HG03520 (cell line): ENCODE results near the gene GFAP.
"Not testable (repeated sequence)": the region's sequence is repeated elsewhere in the genome, so short reads cannot be mapped to it uniquely, and the experiment has no call there.

ENCODE experiments used
- ATAC-seq: cut with Tn5 transposase; IDR thresholded peaks from one replicate; pipeline ENCODE4 v1.9.1; 2021; ENCODE audit warnings: mild to moderate bottlenecking, moderate library complexity; ENCODE audit not compliant: unreplicated experiment

GFAP gene

GRCh38 chr17:44915321-44915726 is at the start of gene GFAP:
TSS of gene GFAP (minus strand) at chr17:44915500. CDS start at chr17:44915486, 14 bp downstream.
- no peak for ATAC-seq

- ATAC-seq, result no peak
These were observed 46.6 kb upstream of the GFAP start for GRCh38 chr17:44961921-44962350.

- no peak for ATAC-seq
These were observed 45.4 kb upstream of the GFAP start for GRCh38 chr17:44960691-44961090.

- no peak for ATAC-seq
These were observed 44.7 kb upstream of the GFAP start for GRCh38 chr17:44959821-44960531.

GRCh38 chr17:44956998-44957981 is 42.0 kb upstream of the GFAP start:
- ATAC-seq, result no peak

- ATAC-seq, result no peak
These were observed 40.5 kb upstream of the GFAP start for GRCh38 chr17:44955674-44956425.

- no peak for ATAC-seq
These were observed 37.7 kb upstream of the GFAP start for GRCh38 chr17:44952946-44953475.

- ATAC-seq, result no peak
These were observed 33.1 kb upstream of the GFAP start for GRCh38 chr17:44948315-44948795.

- no peak for ATAC-seq
These were observed 32.4 kb upstream of the GFAP start, which contains the start of gene KIF18B for GRCh38 chr17:44947461-44948314. TSS of gene KIF18B (minus strand) at chr17:44947773. CDS start at chr17:44936344, 11,429 bp downstream.

- ATAC-seq, result not testable (repeated sequence)
These were observed 30.4 kb upstream of the GFAP start for GRCh38 chr17:44945652-44946051.

- no peak for ATAC-seq
These were observed 27.2 kb upstream of the GFAP start for GRCh38 chr17:44942456-44942855.

GRCh38 chr17:44941712-44942331 is 26.5 kb upstream of the GFAP start:
- ATAC-seq, result no peak

- no peak for ATAC-seq
These were observed 25.5 kb upstream of the GFAP start for GRCh38 chr17:44940768-44941167.

GRCh38 chr17:44940317-44940716 is 25.0 kb upstream of the GFAP start:
- ATAC-seq, result no peak

GRCh38 chr17:44935116-44935515 is 19.8 kb upstream of the GFAP start:
- ATAC-seq, result no peak

- no peak for ATAC-seq
These were observed 19.4 kb upstream of the GFAP start for GRCh38 chr17:44934745-44935105.

GRCh38 chr17:44933824-44934744 is 18.8 kb upstream of the GFAP start:
- ATAC-seq, result no peak

GRCh38 chr17:44932787-44933097 is 17.4 kb upstream of the GFAP start:
- ATAC-seq, result no peak
